RWPE2 (cell line): ENCODE results near the gene MTA3.
"Not testable (repeated sequence)": the region's sequence is repeated elsewhere in the genome, so short reads cannot be mapped to it uniquely, and the experiment has no call there.

ENCODE experiments used
- ATAC-seq: fragments of 200-7000 bp; cut with Tn5 transposase; 3 replicates; pipeline ENCODE4 v1.9.1; 2021; ENCODE audit warnings: low read depth
- DNase-seq: peaks from one replicate; pipeline ENCODE4 v3.0.0-alpha.2; 2020; ENCODE audit warnings: low spot score
- H3K27ac ChIP-seq: fragments of 450-650 bp; 2 replicates; pipeline ENCODE4 v1.5.1; 2017; ENCODE audit warnings: mild to moderate bottlenecking; ENCODE audit not compliant: poor library complexity, severe bottlenecking
- H3K27me3 ChIP-seq: fragments of 250-450 bp; sonication (Bioruptor Pico); 2 replicates; pipeline ENCODE4 v1.5.1; 2021; ENCODE audit warnings: mild to moderate bottlenecking, moderate library complexity; ENCODE audit not compliant: insufficient read depth, poor library complexity, severe bottlenecking
- H3K36me3 ChIP-seq: fragments of 250-450 bp; sonication (Bioruptor Pico); 2 replicates; pipeline ENCODE4 v1.5.1; 2020; ENCODE audit warnings: low read depth, mild to moderate bottlenecking, moderate library complexity
- H3K4me1 ChIP-seq: fragments of 250-450 bp; sonication (Bioruptor Pico); 2 replicates; pipeline ENCODE4 v1.5.1; 2021; ENCODE audit warnings: mild to moderate bottlenecking, moderate library complexity; ENCODE audit not compliant: insufficient read depth, poor library complexity, severe bottlenecking
- H3K4me3 ChIP-seq: fragments of 250-450 bp; sonication (Bioruptor Pico); 2 replicates; pipeline ENCODE4 v1.5.1; 2021; ENCODE audit warnings: mild to moderate bottlenecking, moderate library complexity; ENCODE audit not compliant: severe bottlenecking
- H3K9me3 ChIP-seq: fragments of 250-450 bp; sonication (Bioruptor Pico); 2 replicates; pipeline ENCODE4 v1.5.1; 2021; ENCODE audit warnings: mild to moderate bottlenecking, moderate library complexity; ENCODE audit not compliant: severe bottlenecking
- CTCF ChIP-seq: fragments of 450-650 bp; IDR thresholded peaks from one replicate; pipeline ENCODE4 v1.5.1; 2017; ENCODE audit warnings: mild to moderate bottlenecking, moderate library complexity; ENCODE audit not compliant: poor library complexity, severe bottlenecking

MTA3 gene

DNA sequence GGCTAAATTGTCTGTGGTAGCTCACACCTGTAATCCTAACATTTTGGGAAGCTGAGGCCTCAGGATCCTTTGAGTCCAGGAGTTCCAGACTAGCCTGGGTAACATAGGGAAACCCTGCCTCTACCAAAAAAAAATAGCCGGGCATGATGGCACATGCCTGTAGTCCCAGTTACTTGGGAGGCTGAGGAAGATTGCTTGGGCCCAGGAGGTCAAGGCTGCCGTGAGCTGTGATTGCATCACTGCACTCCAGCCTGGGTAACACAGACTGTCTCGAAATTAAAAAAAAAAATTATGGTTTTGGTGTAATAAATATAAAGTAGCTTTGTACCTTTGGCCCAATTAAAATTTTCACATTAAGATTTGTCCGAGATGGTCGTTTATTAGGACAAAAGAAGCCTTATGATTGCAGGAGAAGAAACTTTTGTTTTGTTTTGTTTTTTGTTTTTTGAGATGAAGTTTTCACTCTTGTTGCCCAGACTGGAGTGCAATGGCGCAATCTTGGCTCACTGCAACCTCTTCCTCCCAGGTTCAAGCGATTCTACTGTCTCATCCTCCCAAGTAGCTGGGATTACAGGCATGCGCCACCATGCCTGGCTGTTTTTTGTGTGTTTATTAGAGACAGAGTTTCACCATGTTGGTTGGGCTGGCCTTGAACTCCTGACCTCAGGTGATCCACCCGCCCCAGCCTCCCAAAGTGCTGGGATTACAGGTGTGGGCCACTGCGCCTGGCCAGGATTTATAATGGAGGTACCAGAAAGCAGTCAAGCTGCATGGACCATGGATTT is 4.1 kb downstream of the MTA3 start:
- ATAC-seq, result no peak
- H3K36me3 ChIP-seq, result peaks cover 49% of the 10 kb centered on the region
- no peak for TF ChIP-seq CTCF
- no peak overlapping the region for H3K27ac ChIP-seq
- H3K4me1 ChIP-seq, result peaks cover 6% of the 10 kb centered on the region
- H3K27me3 ChIP-seq, result no peaks in the 10 kb centered on the region
- DNase-seq, result no peak
- no peaks in the 10 kb centered on the region for H3K9me3 ChIP-seq
- no peak overlapping the region for H3K4me3 ChIP-seq

DNA sequence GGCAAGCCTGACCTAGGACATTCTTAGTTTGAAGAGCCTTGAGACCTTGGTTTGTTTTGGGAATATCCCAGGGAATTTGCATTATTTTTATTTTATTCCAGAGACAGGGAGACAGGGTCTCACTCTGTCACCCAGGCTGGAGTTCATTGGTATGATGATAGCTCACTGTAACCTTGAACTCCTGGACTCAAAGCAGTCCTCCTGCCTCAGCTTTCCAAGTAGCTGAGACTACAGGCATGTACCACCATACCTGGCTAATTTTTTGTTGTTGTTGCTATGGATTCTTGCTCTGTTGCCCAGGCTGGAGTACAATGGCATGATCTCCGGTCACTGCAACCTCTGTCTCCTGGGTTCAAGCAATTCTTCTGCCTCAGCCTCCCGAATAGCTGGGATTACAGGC is 4.8 kb downstream of the MTA3 start:
- no peak for TF ChIP-seq CTCF
- H3K27ac ChIP-seq, result no peak overlapping the region
- peaks cover 6% of the 10 kb centered on the region for H3K4me1 ChIP-seq
- peaks cover 54% of the 10 kb centered on the region for H3K36me3 ChIP-seq
- no peak overlapping the region for H3K4me3 ChIP-seq
- ATAC-seq (no peak), DNase-seq (no peak)
- no peaks in the 10 kb centered on the region for H3K9me3 ChIP-seq
- no peaks in the 10 kb centered on the region for H3K27me3 ChIP-seq

DNA sequence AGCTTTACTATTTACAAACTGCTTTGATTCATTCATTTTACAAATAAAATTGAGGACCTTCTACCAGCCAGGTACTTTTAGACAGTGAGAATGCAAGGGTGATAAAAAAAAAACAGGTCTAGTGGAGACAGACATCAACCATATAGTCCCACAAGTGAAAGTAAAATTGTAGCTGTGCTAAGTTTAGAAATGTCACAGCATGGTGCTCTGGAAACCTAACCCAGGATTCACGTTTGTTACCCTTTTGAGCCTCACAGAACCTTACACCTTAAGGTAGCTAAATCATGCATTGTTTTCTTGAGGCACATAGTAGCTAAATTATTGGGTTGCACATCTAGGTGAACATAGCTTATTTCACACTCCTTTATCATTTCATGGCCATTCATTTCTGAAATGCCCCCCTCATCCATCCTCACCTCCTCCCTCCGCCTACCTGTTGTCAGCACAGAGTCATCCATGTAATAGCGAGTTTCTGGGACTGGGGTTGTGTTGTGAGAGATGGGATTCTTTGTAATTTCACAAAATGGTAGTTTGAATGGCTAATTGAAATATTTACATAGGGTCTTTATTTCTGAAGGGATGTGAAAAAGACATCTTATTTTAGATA is 7.1 kb downstream of the MTA3 start:
- ATAC-seq (no peak), DNase-seq (no peak)
- Histone ChIP-seq H3K9me3 (no peaks in the 10 kb centered on the region), H3K36me3 (peaks cover 72% of the 10 kb centered on the region), H3K27me3 (no peaks in the 10 kb centered on the region), H3K27ac (no peak overlapping the region), H3K4me3 (no peak overlapping the region), H3K4me1 (no peaks in the 10 kb centered on the region)
- TF ChIP-seq CTCF, result no peak

DNA sequence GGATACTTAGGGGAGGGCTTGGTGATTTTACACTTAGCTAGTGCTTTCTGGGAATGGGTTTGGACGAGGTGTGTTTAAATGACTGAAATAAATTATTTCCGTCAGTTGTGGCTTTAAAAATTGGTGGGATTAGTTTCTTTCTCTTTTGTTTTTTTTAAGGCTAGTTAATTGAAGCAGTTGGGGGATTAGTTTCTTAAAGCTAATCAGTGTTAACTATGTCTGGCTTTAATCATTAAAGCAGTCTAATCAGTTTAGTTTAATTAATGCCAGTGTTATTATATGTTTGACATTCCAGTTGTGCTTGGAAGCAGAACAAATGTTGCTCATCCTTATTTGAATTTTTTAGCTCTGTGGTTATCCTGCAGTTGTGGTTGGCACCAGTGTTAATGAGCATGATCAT is 10.2 kb downstream of the MTA3 start:
- DNase-seq (no peak), ATAC-seq (no peak)
- no peak overlapping the region for H3K27ac ChIP-seq
- no peaks in the 10 kb centered on the region for H3K9me3 ChIP-seq
- H3K36me3 ChIP-seq, result peaks cover 64% of the 10 kb centered on the region
- H3K4me1 ChIP-seq, result no peaks in the 10 kb centered on the region
- H3K27me3 ChIP-seq, result no peaks in the 10 kb centered on the region
- no peak for TF ChIP-seq CTCF
- no peak overlapping the region for H3K4me3 ChIP-seq

DNA sequence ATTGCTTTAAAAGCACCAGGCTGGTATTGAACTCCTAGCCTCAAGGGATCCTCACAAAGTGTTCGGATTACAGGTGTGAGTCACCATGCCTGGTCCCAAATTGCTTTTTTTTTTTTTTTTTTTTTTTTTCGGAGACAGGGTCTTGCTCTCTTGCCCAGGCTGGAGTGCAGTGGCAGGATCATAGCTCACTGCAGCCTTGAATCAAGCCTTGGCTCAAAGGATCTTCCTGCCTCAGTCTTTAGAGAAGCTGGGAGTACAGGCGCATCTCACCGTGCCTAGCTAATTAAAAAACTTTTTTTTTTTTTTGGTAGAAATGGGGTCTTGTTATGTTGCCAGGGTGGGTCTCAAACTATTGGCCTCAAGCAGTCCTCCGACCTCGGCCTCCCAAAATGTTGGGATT is 12.8 kb downstream of the MTA3 start:
- Histone ChIP-seq H3K4me3 (no peak overlapping the region), H3K36me3 (peaks cover 44% of the 10 kb centered on the region), H3K27me3 (no peaks in the 10 kb centered on the region), H3K27ac (no peak overlapping the region), H3K4me1 (peaks cover 3% of the 10 kb centered on the region), H3K9me3 (no peaks in the 10 kb centered on the region)
- DNase-seq (no peak), ATAC-seq (no peak)
- no peak for TF ChIP-seq CTCF

DNA sequence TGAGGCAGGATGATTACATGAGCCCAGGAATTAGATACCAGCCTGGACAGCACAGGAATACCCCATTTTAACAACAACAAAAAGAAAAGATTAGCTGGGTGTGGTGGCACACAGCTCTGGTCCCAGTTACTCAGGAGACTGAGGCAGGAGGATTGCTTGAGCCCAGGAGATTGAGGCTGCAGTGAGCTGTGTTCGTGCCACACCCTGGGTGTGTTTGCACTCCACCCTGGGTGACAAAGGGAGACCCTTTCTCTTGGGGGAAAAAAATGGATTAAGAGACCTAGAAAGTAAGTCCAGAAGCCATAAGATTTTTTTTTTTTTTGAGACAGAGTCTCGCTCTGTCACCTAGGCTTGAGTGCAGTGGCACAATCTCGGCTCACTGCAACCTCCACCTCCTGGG is 16.2 kb downstream of the MTA3 start:
- not testable (repeated sequence) for H3K27me3 ChIP-seq, DNase-seq, H3K9me3 ChIP-seq, H3K27ac ChIP-seq, H3K4me3 ChIP-seq, ATAC-seq, H3K4me1 ChIP-seq
- peaks cover 28% of the 10 kb centered on the region for H3K36me3 ChIP-seq
